GM12878 (cell line): ENCODE results near the gene CDH8. TPM values are rescaled to one million over a fixed set of nuclear protein-coding genes. Genes with fewer than 3 reads are reported as not detected.

ENCODE experiments used
- ATAC-seq: fragments of 200-7000 bp; cut with Tn5 transposase; 3 replicates; pipeline ENCODE4 v1.9.1; 2020; ENCODE audit warnings: mild to moderate bottlenecking, moderate library complexity
- BruUV-seq: library from RNA; stranded (reverse); fragments of 400-500 nt; replicated peaks from 2 replicates; lab custom pipeline; 2021; lab: Mats Ljungman, UMichigan
- CTCF ChIA-PET: fragments of 300-600 bp; sonication (Branson Sonifier 250); formaldehyde crosslinking; extraction: SDS; loops from one replicate; lab custom pipeline; 2021; ENCODE audit warnings: inconsistent platforms; lab: Yijun Ruan, JAX
- POLR2A ChIA-PET: fragments of 350-600 bp; formaldehyde crosslinking; extraction: SDS; loops from one replicate; lab custom pipeline; 2021; ENCODE audit warnings: inconsistent platforms; lab: Charles Lee
- RAD21 ChIA-PET: fragments of 300-600 bp; sonication (Branson Sonifier 250); formaldehyde crosslinking; loops from one replicate; lab custom pipeline; 2023; ENCODE audit warnings: antibody characterized with exemption; ENCODE audit not compliant: unreplicated experiment; lab: Charles Lee
- SMC1A ChIA-PET: fragments of 300-600 bp; sonication (Branson Sonifier 250); formaldehyde crosslinking; loops from one replicate; lab custom pipeline; 2023; ENCODE audit not compliant: unreplicated experiment, uncharacterized antibody; lab: Charles Lee
- DNase-seq: peaks from one replicate; pipeline ENCODE4 v3.0.0-alpha.2; 2011; ENCODE audit warnings: low read depth, low spot score
- FAIRE-seq: peaks from 3 replicates; lab custom pipeline; 2011; peaks lifted over from hg19 to GRCh38; lab: Jason Lieb, UNC
- H2AFZ ChIP-seq: 2 replicates; pipeline ENCODE4 v1.6.0; 2011; ENCODE audit warnings: low read depth, low read length, control low read depth; ENCODE audit not compliant: control insufficient read depth
- H3K27ac ChIP-seq: 2 replicates; pipeline ENCODE4 v1.5.1; 2011; ENCODE audit warnings: control low read depth; ENCODE audit not compliant: control insufficient read depth, insufficient read depth
- H3K27me3 ChIP-seq, 2 experiments: replicated peaks in 1 of 2; 2 replicates each; pipeline versions ENCODE4 v1.6.0 to v1.6.1; 2011; ENCODE audit warnings: low read length in 1 of 2; ENCODE audit not compliant: control insufficient read depth in 2 of 2, insufficient read depth in 2 of 2
- H3K36me3 ChIP-seq, 2 experiments: 2 replicates each; pipeline ENCODE4 v1.5.1; 2011; ENCODE audit warnings: low read length in 1 of 2; ENCODE audit not compliant: control insufficient read depth in 2 of 2, insufficient read depth in 2 of 2
- H3K4me1 ChIP-seq: 2 replicates; pipeline ENCODE4 v1.6.1; 2011; ENCODE audit warnings: mild to moderate bottlenecking, low read length, moderate library complexity, mixed read lengths; ENCODE audit not compliant: control insufficient read depth, insufficient read depth
- H3K4me2 ChIP-seq: 2 replicates; pipeline ENCODE4 v1.6.0; 2011; ENCODE audit warnings: control low read depth; ENCODE audit not compliant: control insufficient read depth, insufficient read depth
- H3K4me3 ChIP-seq: fragments of 200-600 bp; sonication (generic); 2 replicates; pipeline ENCODE4 v1.5.1; 2016
- H3K79me2 ChIP-seq: 2 replicates; pipeline ENCODE4 v1.6.0; 2011; ENCODE audit warnings: low read length; ENCODE audit not compliant: control insufficient read depth, insufficient read depth
- H3K9ac ChIP-seq: 2 replicates; pipeline ENCODE4 v1.8.0; 2011; ENCODE audit warnings: low read length, control low read depth, mixed read lengths; ENCODE audit not compliant: control insufficient read depth, insufficient read depth
- H3K9me3 ChIP-seq: replicated peaks from 3 replicates; pipeline ENCODE4 v1.5.1; 2011; ENCODE audit warnings: mild to moderate bottlenecking, low read length; ENCODE audit not compliant: control insufficient read depth, insufficient read depth
- H4K20me1 ChIP-seq: 2 replicates; pipeline ENCODE4 v1.6.0; 2011; ENCODE audit not compliant: control insufficient read depth, insufficient read depth
- ATF7 ChIP-seq: fragments of 450-650 bp; IDR thresholded peaks from 2 replicates; pipeline ENCODE4 v1.6.1; 2016; ENCODE audit warnings: low read depth, mild to moderate bottlenecking
- CUX1 ChIP-seq: IDR thresholded peaks from 2 replicates; pipeline ENCODE4 v1.6.1; 2012; ENCODE audit warnings: improper control_type of control experiment, low read depth, low read length; ENCODE audit not compliant: insufficient replicate concordance
- MYC ChIP-seq: IDR thresholded peaks from 2 replicates; pipeline ENCODE4 v1.6.1; 2011; ENCODE audit warnings: mild to moderate bottlenecking, low read length, moderate library complexity, inconsistent platforms; ENCODE audit not compliant: insufficient read depth, insufficient replicate concordance, insufficient read length, severe bottlenecking
- POLR2A ChIP-seq: IDR thresholded peaks from 2 replicates; pipeline ENCODE4 v1.6.1; 2011; ENCODE audit warnings: low read depth, mild to moderate bottlenecking, low read length
- SMAD5 ChIP-seq: IDR thresholded peaks from 2 replicates; pipeline ENCODE4 v1.6.1; 2016; ENCODE audit warnings: antibody characterized with exemption, low read depth
- TBL1XR1 ChIP-seq: IDR thresholded peaks from 2 replicates; pipeline ENCODE4 v1.6.1; 2012; ENCODE audit warnings: low read depth, low read length, improper control_type of control experiment
- WGBS: methylation state at CpG from one replicate; pipeline ENCODE4 v1.1.6; 2016; ENCODE audit warnings: low lambda C conversion rate; ENCODE audit not compliant: insufficient replicate concordance, insufficient coverage; ENCODE audit errors: missing lambda C conversion rate; 5-methylcytosine and 5-hydroxymethylcytosine counted together
- in situ Hi-C: fragments of 300-500 bp; cut with MboI; formaldehyde crosslinking; loops from 9 replicates; pipeline ENCODE4 v1.14.3; 2018; ENCODE audit warnings: mixed read lengths
- intact Hi-C: fragments of 100-400 bp; cut with micrococcal nuclease; formaldehyde crosslinking; loops from one replicate; pipeline ENCODE4 v1.14.2; 2022; ENCODE audit not compliant: unreplicated experiment
- polyA plus RNA-seq, 11 experiments: library from polyadenylated mRNA; depleted of rRNA in 4 of 11; unstranded in 6 of 11; stranded (reverse) in 5 of 11; fragments of >200 nt; fragmentation: Nextera tagmentation in 4 of 11; fragmentation: Illumina TruSeq in 1 of 11; extraction: Ambion mirVana in 4 of 11; extraction: Trizol in 1 of 11; gene quantifications; 1 replicate in 1 of 11; 2 replicates in 10 of 11; pipeline versions ENCODE4 v1.2.1 to v1.2.3, GENCODE V29; 2011 to 2016; ENCODE audit warnings: inconsistent platforms in 2 of 11, missing spikeins in 2 of 11, low read depth in 1 of 11
- total RNA-seq, 4 experiments: library from RNA; depleted of rRNA in 3 of 4; stranded (reverse); fragments of >200 nt in 3 of 4; fragmentation: Illumina TruSeq in 1 of 4; extraction: Trizol in 1 of 4; gene quantifications; 2 replicates each; pipeline versions ENCODE4 v1.2.1 to v1.2.3, GENCODE V29; 2013 to 2021

CDH8 gene
- total and polyA plus RNA-seq, 10 of the 15 experiments (the other 5 are each of a cell fraction or from before 2014, with no cell fraction given): 0.13 to 0.68 (median 0.25) TPM; not detected in 3

DNA sequence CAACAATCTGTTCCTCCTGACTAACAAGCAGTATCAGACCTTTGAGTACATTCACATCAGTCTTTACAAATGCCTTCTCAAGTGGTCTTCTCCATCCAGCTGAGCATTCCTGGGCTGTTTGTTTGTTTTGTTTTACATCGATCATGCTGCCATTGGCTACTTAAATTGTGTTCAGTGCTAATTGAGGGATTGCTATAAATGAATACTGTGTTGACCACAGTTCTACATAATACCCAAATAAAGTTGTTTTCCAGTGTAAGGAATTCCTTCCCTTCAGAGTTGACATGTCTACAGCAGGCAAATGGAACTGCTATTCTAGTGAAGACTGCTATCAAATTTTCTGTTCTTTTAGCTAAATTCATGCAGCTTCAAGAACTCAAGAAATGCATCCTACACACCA lies 3.2 kb downstream of the CDH8 start (continued):
- no peak for TF ChIP-seq CUX1
- no peak for TF ChIP-seq POLR2A
- TF ChIP-seq SMAD5: no peak

DNA sequence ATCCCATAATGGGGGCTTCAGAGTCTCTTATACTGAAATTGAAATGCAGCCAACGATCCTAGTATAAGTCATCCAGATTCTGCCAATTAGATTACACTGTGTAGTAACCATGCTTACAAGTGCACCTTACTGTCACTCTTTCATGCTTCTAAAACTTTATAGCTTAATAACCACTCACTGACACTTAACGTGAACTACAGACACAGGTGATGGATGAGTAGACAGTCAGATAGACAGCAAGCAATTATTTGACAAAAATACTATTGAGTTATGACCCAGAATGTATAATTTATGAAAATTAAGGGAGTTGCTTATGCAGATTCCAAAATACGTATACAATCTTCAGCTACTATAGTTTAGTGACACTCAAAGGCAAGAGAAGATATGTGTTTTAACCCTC lies 6.3 kb downstream of the CDH8 start:
- CTCF ChIA-PET: no interaction called here
- SMC1A ChIA-PET: no interaction called here
- ATAC-seq: no peak

More for the DNA sequence above, 6.3 kb downstream of the CDH8 start:
- in situ Hi-C loops: no loop called here
- H3K4me3 ChIP-seq: no peak overlapping the region
- no peaks in the 10 kb centered on the region for H3K9me3 ChIP-seq
- H2AFZ ChIP-seq: no peak overlapping the region
- FAIRE-seq: no peak
- H3K4me1 ChIP-seq: no peaks in the 10 kb centered on the region
- no peak overlapping the region for H3K27ac ChIP-seq
- BruUV-seq: no TSS peak
- POLR2A ChIA-PET: interaction anchor here (0.6 kb wide), 1 partner anchor 1317 kb away, joined by 3 read pairs; no protein-coding TSS in a partner anchor
- no peaks in the 10 kb centered on the region for H3K27me3 ChIP-seq
- no peaks in the 10 kb centered on the region for H3K36me3 ChIP-seq
- no peak overlapping the region for H3K4me2 ChIP-seq
- 18% methylated on average over 3 of the region's 3 CpGs for WGBS
- intact Hi-C loops: no loop called here
- no peak for DNase-seq
- no peaks in the 10 kb centered on the region for H3K79me2 ChIP-seq
- RAD21 ChIA-PET: no interaction called here
- no peak overlapping the region for H3K9ac ChIP-seq
- no peaks in the 10 kb centered on the region for H4K20me1 ChIP-seq
- TF ChIP-seq MYC: no peak
- no peak for TF ChIP-seq TBL1XR1
- TF ChIP-seq ATF7: no peak
